MM.1S (cell line): ENCODE data around the gene CIITA.

Experiments
- DNase-seq: peaks from one replicate; pipeline ENCODE4 v3.0.0-alpha.2; 2015
- H2AFZ ChIP-seq: fragments of 300-600 bp; sonication (generic); 2 replicates; pipeline ENCODE4 v1.6.0; 2016; ENCODE audit warnings: antibody characterized with exemption, low read length
- H3F3A ChIP-seq: fragments of 300-600 bp; sonication (generic); 2 replicates; pipeline ENCODE4 v1.6.1; 2016; ENCODE audit warnings: mild to moderate bottlenecking, antibody characterized with exemption, low read length, moderate library complexity, mixed read lengths; ENCODE audit not compliant: insufficient read depth
- H3K27ac ChIP-seq: fragments of 300-600 bp; sonication (generic); 2 replicates; pipeline ENCODE4 v1.5.1; 2016; ENCODE audit warnings: mild to moderate bottlenecking, low read length
- H3K27me3 ChIP-seq: fragments of 300-600 bp; sonication (generic); replicated peaks from 2 replicates; pipeline ENCODE4 v1.6.0; 2016; ENCODE audit warnings: low read length; ENCODE audit not compliant: insufficient read depth
- H3K36me3 ChIP-seq: fragments of 300-600 bp; sonication (generic); replicated peaks from 2 replicates; pipeline ENCODE4 v1.6.1; 2016; ENCODE audit warnings: mild to moderate bottlenecking, low read length, mixed read lengths; ENCODE audit not compliant: insufficient read depth
- H3K4me1 ChIP-seq: fragments of 300-600 bp; sonication (generic); 2 replicates; pipeline ENCODE4 v1.6.1; 2016; ENCODE audit warnings: low read length, mixed read lengths
- H3K4me2 ChIP-seq: fragments of 300-600 bp; sonication (generic); 2 replicates; pipeline ENCODE4 v1.6.0; 2016; ENCODE audit warnings: low read depth, low read length
- H3K4me3 ChIP-seq: fragments of 300-600 bp; sonication (generic); 2 replicates; pipeline ENCODE4 v1.5.1; 2016; ENCODE audit warnings: low read length, mixed read lengths
- H3K79me2 ChIP-seq: fragments of 300-600 bp; sonication (generic); 2 replicates; pipeline ENCODE4 v1.6.1; 2016; ENCODE audit warnings: mixed run types, low read length, mixed read lengths
- H3K9ac ChIP-seq: fragments of 300-600 bp; sonication (generic); 2 replicates; pipeline ENCODE4 v1.6.1; 2016; ENCODE audit warnings: low read length, mixed read lengths
- H3K9me2 ChIP-seq: fragments of 300-600 bp; sonication (generic); replicated peaks from 2 replicates; pipeline ENCODE4 v1.6.1; 2016; ENCODE audit warnings: mild to moderate bottlenecking, low read length, mixed read lengths; ENCODE audit not compliant: insufficient read depth
- H3K9me3 ChIP-seq: fragments of 300-600 bp; sonication (generic); replicated peaks from 2 replicates; pipeline ENCODE4 v1.6.1; 2016; ENCODE audit warnings: mild to moderate bottlenecking, low read length, mixed read lengths; ENCODE audit not compliant: insufficient read depth
- H4K20me1 ChIP-seq: fragments of 300-600 bp; sonication (generic); 2 replicates; pipeline ENCODE4 v1.6.1; 2016; ENCODE audit warnings: mild to moderate bottlenecking, low read length, moderate library complexity, mixed read lengths; ENCODE audit not compliant: insufficient read depth
- EZH2 ChIP-seq: fragments of 300-600 bp; sonication (generic); optimal IDR thresholded peaks from 2 replicates; pipeline ENCODE3; 2017; ENCODE audit warnings: low read depth, mild to moderate bottlenecking, antibody characterized with exemption, low read length, mixed read lengths
- EZH2phosphoT487 ChIP-seq: fragments of 300-600 bp; sonication (generic); IDR thresholded peaks from 2 replicates; pipeline ENCODE4 v1.6.1; 2018; ENCODE audit warnings: antibody characterized with exemption, low read length
- TF ChIP-seq, protein P1 (sequence below): fragments of 300-600 bp; sonication (generic); IDR thresholded peaks from 2 replicates; pipeline ENCODE4 v1.5.1; 2016; ENCODE audit warnings: antibody characterized with exemption, low read length, mixed read lengths

The CIITA gene

DNA sequence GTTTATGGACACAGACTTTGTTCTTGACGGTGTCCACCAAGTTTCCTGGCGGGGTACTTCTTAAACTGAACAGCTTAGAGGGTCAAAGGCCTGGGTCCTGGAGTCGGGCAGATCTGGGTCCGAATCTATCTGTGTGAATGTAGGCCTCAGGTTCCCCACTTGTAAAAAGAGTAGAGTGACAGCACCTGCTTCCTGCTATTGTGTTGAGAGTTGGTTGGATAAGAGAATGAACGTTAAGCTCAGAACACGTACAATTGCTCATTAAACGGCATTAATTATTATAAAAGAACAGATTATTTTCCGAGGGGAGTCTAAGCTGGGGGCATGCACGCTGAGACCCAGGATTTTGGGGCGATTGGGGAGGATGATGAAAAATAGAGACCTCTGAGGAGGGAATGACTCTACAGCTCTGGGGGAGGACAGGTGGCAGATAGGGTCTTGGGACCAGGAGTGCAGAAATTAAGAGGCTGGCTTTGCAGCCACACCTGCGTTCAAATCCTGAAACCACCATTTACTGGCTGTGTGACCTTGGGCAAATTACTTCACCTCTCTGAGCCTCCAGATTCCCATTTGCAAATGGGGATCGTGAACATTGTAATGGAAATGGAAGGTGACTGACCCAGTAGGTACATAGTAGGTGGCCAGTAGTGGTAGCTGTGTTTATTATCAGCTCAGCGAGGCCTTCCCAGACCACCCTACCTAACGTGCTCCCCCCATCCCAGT is 68.2 kb downstream of the CIITA start:
- TF ChIP-seq EZH2, result no peak
- TF ChIP-seq, protein P1, sequence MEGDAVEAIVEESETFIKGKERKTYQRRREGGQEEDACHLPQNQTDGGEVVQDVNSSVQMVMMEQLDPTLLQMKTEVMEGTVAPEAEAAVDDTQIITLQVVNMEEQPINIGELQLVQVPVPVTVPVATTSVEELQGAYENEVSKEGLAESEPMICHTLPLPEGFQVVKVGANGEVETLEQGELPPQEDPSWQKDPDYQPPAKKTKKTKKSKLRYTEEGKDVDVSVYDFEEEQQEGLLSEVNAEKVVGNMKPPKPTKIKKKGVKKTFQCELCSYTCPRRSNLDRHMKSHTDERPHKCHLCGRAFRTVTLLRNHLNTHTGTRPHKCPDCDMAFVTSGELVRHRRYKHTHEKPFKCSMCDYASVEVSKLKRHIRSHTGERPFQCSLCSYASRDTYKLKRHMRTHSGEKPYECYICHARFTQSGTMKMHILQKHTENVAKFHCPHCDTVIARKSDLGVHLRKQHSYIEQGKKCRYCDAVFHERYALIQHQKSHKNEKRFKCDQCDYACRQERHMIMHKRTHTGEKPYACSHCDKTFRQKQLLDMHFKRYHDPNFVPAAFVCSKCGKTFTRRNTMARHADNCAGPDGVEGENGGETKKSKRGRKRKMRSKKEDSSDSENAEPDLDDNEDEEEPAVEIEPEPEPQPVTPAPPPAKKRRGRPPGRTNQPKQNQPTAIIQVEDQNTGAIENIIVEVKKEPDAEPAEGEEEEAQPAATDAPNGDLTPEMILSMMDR, result no peak
- no peak for TF ChIP-seq EZH2phosphoT487
- Histone ChIP-seq H3F3A (0 out of 2 replicates have a peak, but pooled peaks cover 6% of the 10 kb centered on the region), H3K27me3 (no peaks in the 10 kb centered on the region), H3K79me2 (peaks cover 68% of the 10 kb centered on the region), H3K9me3 (no peaks in the 10 kb centered on the region), H4K20me1 (peaks cover 3% of the 10 kb centered on the region; the same call in 1 of the 2 replicates), H3K4me1 (peaks cover 25% of the 10 kb centered on the region), H3K9ac (peak overlapping the region; percentile 84; the same call in 1 of the 2 replicates), H3K36me3 (no peaks in the 10 kb centered on the region), H3K27ac (no peak overlapping the region), H3K9me2 (no peaks in the 10 kb centered on the region), H3K4me3 (peak overlapping the region; percentile 97), H2AFZ (peak overlapping the region; percentile 89), H3K4me2 (peak overlapping the region; percentile 83)
- DNase-seq, result peak; percentile 10

- Histone ChIP-seq H3K9me3 (no peaks in the 10 kb centered on the region), H3K9ac (no peak overlapping the region), H3K27ac (no peak overlapping the region), H2AFZ (no peak overlapping the region), H3K4me1 (peaks cover 20% of the 10 kb centered on the region), H3K4me2 (no peak overlapping the region), H3F3A (0 out of 2 replicates have a peak, but pooled peaks cover under 1% of the 10 kb centered on the region), H3K36me3 (no peaks in the 10 kb centered on the region), H3K27me3 (no peaks in the 10 kb centered on the region), H3K4me3 (no peak overlapping the region), H4K20me1 (no peaks in the 10 kb centered on the region), H3K9me2 (no peaks in the 10 kb centered on the region), H3K79me2 (peaks cover 67% of the 10 kb centered on the region)
- no peak for DNase-seq
- TF ChIP-seq, protein P1, result no peak
- TF ChIP-seq EZH2, result no peak
- TF ChIP-seq EZH2phosphoT487, result no peak
These were observed 69.3 kb downstream of the CIITA start for GRCh38 chr16:10946308-10946707.

- Histone ChIP-seq H3K4me2 (no peak overlapping the region), H3K4me1 (peaks cover 20% of the 10 kb centered on the region)
These were observed 70.3 kb downstream of the CIITA start for GRCh38 chr16:10947211-10947787.

More at GRCh38 chr16:10947211-10947787, 70.3 kb downstream of the CIITA start:
- peaks cover 74% of the 10 kb centered on the region for H3K79me2 ChIP-seq
- no peaks in the 10 kb centered on the region for H3F3A ChIP-seq
- H3K9me3 ChIP-seq, result no peaks in the 10 kb centered on the region
- no peak for DNase-seq
- no peak overlapping the region for H3K9ac ChIP-seq
- no peaks in the 10 kb centered on the region for H3K9me2 ChIP-seq
- H3K4me3 ChIP-seq, result no peak overlapping the region
- H2AFZ ChIP-seq, result no peak overlapping the region
- no peak overlapping the region for H3K27ac ChIP-seq
- TF ChIP-seq EZH2 (no peak), EZH2phosphoT487 (no peak)
- TF ChIP-seq, protein P1, result no peak
- no peaks in the 10 kb centered on the region for H4K20me1 ChIP-seq
- no peaks in the 10 kb centered on the region for H3K27me3 ChIP-seq
- no peaks in the 10 kb centered on the region for H3K36me3 ChIP-seq
